HG02623 (cell line): Measurements from ENCODE around the gene TANGO2.
"Not testable (repeated sequence)": the region's sequence is repeated elsewhere in the genome, so short reads cannot be mapped to it uniquely, and the experiment has no call there.

Experiments used
- ATAC-seq: cut with Tn5 transposase; IDR thresholded peaks from one replicate; pipeline ENCODE4 v1.9.1; 2021; ENCODE audit warnings: moderate library complexity; ENCODE audit not compliant: unreplicated experiment

The TANGO2 gene

GRCh38 chr22:20060700-20061480, 40.0 kb downstream of the TANGO2 start:
- no peak for ATAC-seq

DNA sequence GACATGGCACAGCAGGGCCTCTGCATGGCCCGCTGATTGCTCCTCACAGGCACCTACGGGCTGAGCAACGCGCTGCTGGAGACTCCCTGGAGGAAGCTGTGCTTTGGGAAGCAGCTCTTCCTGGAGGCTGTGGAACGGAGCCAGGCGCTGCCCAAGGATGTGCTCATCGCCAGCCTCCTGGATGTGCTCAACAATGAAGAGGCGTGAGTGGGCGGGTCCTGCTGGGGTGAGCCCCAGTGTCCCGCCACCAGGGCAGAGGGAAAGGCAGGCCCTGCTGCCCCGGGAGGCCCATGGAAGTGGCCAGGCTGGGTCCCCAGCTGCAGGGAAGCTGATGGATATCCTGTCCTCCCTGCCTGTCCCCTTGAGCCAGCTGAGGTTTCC, 40.6 kb downstream of the TANGO2 start:
- ATAC-seq = no peak

DNA sequence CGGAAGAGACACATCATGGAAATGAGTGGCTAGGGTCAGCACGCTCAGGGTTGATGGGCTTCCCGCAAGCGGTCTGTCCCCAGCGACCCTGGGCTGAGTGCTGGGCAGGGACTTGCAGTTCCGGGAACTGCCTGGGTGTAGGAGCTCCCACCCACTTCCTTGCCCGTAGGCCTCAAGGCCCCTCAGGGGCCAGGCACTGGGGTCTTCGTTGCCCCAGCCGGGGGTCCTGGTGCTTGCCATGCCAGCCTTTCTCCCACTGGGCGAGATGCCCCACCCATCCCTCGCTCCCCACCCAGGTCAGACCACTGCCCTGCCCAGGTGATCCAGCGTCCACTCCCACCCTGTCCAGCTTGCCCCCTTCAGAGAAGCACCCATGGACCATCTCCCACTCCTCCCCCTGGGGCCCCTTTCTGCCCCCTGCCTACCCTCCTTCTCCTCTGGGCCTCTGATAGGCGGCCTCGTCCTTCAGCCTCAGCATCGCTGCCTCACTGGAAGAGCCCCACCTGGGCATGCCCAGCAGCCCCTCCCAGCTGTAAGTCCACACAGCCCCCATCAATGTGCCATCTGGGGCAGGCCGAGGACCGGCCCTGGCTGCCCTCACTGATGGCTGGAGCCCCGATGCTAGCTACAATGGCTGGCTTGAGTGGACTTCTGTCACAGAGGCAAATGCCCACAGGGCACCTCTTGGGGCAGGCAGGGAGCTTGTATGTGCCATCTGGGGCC, 41.3 kb downstream of the TANGO2 start:
- no peak for ATAC-seq

GRCh38 chr22:20062766-20063083, 41.8 kb downstream of the TANGO2 start:
- ATAC-seq = no peak

GRCh38 chr22:20063271-20064139, 42.6 kb downstream of the TANGO2 start:
- no peak for ATAC-seq

DNA sequence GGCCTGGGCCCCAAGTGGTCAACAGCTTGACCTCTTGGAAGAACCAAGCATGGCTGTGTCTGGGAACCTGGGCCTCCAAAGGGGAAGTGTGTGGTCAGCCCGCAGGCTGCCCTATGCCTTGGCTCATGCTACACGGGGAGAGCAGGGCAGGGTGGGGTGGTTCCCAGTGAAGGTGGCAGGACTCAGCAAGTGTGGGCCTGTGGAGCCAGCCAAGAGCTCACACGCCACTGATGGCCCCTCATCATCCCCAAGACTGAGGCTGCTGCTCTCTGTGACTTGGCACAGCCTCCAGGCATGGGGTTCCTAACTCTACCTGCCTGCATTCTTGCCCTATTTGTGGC, 43.2 kb downstream of the TANGO2 start:
- ATAC-seq = no peak

GRCh38 chr22:20064545-20065262, 43.8 kb downstream of the TANGO2 start:
- ATAC-seq = no peak

- ATAC-seq = no peak
Measured at GRCh38 chr22:20065896-20066616, 45.1 kb downstream of the TANGO2 start.

- ATAC-seq = no peak
Measured at GRCh38 chr22:20066617-20067383, 45.9 kb downstream of the TANGO2 start.

GRCh38 chr22:20067384-20067682, 46.4 kb downstream of the TANGO2 start:
- not testable (repeated sequence) for ATAC-seq

GRCh38 chr22:20068640-20069039, 47.7 kb downstream of the TANGO2 start:
- no peak for ATAC-seq

- ATAC-seq = no peak
Measured at GRCh38 chr22:20069331-20070042, 48.6 kb downstream of the TANGO2 start.

DNA sequence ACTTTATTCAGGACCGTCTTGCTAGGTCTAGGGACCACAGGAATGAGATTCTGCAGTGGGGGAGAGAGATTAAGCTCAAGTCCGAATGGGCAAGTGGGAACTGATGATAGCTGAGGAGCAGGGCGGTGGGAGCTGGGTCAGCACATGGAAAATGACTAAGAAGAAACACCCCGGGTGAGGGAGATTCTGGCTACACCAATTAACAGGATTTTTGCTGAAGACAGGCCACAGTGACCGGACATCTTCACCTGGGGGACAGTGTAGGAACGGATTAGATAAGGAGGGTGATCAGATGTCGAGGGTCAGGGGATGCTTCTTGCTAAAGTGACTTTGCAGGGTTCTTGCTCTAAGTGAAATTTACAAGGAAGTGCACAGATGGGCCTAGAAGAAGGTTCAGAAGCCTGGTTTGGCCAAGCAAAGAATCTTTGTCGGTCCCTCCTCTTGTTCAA, 50.6 kb downstream of the TANGO2 start:
- no peak for ATAC-seq

DNA sequence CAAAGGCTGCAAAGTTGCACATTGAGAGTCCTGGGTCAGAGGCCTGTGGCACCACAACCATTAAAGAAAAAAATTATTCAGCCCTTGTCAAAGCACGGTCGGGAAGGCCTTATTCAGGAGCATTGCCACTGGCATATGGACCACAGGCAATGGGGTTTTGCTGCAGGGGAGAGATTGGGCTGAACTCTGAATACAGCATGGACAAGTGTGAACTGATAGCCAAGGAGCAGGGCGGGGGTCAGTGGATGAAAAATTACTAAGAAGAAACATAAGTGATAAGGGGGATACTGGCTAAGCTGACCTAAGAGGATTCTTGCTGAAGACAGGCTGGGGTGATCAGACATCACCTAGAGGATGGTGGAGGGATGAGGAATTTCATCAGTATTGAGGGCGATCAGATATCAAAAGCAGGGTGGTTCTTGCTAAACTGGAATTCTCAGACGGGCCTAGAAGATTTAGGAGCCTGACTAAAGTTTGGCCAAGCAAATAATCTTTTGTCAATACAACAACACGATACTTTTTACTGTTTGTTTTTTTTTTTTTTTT, 55.8 kb downstream of the TANGO2 start:
- no peak for ATAC-seq

DNA sequence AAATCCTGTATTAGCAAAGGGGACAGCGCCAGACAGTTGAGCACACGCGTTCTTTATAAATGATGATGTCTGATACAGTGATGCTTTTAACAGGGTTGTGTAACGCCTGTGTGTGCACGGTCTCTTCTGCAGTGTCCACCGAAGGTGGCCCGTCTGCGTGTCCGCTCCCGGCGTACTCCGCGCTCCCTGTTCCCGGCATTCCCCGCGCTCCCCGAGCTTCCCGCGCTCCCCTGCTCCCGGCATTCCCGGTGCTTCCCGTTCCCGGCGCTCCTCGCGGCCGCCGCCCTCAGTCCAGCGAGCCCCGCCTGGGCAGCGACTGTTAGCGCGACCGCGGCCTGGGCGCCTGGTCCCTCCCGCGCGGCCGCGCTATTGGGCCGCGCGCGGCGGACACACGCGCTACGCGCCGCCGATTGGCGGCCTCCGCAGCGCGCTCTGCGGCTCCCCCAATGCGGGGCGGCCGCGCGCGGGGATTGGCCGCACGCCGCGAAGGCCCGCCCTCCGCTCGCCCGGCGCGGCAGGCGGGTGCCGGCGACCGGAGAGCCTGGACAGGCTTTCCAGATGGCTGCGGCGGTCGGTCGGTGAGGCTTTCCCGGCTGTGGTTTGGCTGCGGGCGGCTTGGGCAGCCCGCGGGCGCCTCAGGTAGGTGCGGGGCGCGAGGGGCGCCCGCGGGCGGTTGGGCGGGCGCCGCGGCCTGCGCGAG, 59.0 kb downstream of the TANGO2 start, which contains the start of gene DGCR8:
Gene DGCR8 (plus strand): TSS at position 497 of the 700 bp plus-strand sequence. CDS start 5,723 bp downstream, outside the sequence.
- ATAC-seq = peak; percentile 69

GRCh38 chr22:20080445-20080775, 59.5 kb downstream of the TANGO2 start:
- peak; percentile 53 for ATAC-seq

GRCh38 chr22:20080776-20081654, 60.1 kb downstream of the TANGO2 start:
- ATAC-seq = no peak
